ENCODE results near the gene UBE2N.
"Not testable (repeated sequence)": the region's sequence is repeated elsewhere in the genome, so short reads cannot be mapped to it uniquely, and the experiment has no call there.

The UBE2N gene

GRCh38 chr12:93381161-93381975 is 60.4 kb downstream of the UBE2N start:
- Histone ChIP-seq H3K9me3 (ENCODE audit: control insufficient read depth, insufficient read depth, low read length) (no peaks in the 10 kb centered on the region), H3K4me1 (ENCODE audit: control insufficient read depth, insufficient read depth, low read length) (peaks cover 14% of the 10 kb centered on the region), H3K27me3 (ENCODE audit: control insufficient read depth, insufficient read depth, low read length) (no peaks in the 10 kb centered on the region), H3K9ac (ENCODE audit: low read depth, low read length) (no peak overlapping the region), H3K4me3 (ENCODE audit: low read depth, low read length) (peak overlapping the region; percentile 97), H3K36me3 (ENCODE audit: control insufficient read depth, insufficient read depth, low read length) (no peaks in the 10 kb centered on the region)

DNA sequence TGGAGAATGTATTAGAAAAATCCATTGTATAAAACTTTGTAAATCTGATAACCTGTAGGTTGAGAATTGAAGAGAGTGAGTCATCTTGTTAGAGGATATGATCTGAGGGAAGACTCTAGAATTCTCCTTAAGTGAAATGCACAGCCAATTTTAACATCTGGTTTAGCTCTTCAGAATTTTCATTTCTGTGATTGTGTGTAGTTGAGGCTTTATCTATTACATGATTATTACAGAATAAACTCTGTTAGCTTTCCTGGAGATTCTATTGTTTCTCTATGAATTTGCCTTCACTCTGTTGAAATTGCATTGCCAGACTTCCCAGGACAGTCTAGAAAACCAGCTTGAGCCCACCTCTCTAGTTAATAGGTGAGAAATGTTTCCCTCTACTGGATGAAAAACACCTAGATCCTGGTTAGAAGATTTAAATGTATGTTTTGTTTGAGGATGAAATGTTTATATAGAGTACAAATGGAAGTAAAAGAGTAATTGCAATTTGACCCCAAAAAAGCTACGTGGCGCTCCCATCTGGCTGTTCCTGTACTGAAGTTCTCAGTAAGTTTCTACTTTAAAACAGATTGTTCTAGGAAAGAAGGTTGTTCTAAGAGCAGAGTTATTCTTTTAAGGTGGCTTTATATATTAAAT is 61.1 kb downstream of the UBE2N start:
- Histone ChIP-seq H3K9ac (ENCODE audit: low read depth, low read length) (no peak overlapping the region), H3K9me3 (ENCODE audit: control insufficient read depth, insufficient read depth, low read length) (no peaks in the 10 kb centered on the region), H3K4me1 (ENCODE audit: control insufficient read depth, insufficient read depth, low read length) (peaks cover 22% of the 10 kb centered on the region), H3K4me3 (ENCODE audit: low read depth, low read length) (peak overlapping the region; percentile 97), H3K27me3 (ENCODE audit: control insufficient read depth, insufficient read depth, low read length) (no peaks in the 10 kb centered on the region), H3K36me3 (ENCODE audit: control insufficient read depth, insufficient read depth, low read length) (no peaks in the 10 kb centered on the region)

- Histone ChIP-seq H3K9ac (ENCODE audit: low read depth, low read length) (no peak overlapping the region), H3K27me3 (ENCODE audit: control insufficient read depth, insufficient read depth, low read length) (no peaks in the 10 kb centered on the region), H3K36me3 (ENCODE audit: control insufficient read depth, insufficient read depth, low read length) (no peaks in the 10 kb centered on the region), H3K4me1 (ENCODE audit: control insufficient read depth, insufficient read depth, low read length) (peaks cover 21% of the 10 kb centered on the region), H3K4me3 (ENCODE audit: low read depth, low read length) (peak overlapping the region; percentile 97), H3K9me3 (ENCODE audit: control insufficient read depth, insufficient read depth, low read length) (no peaks in the 10 kb centered on the region)
These were observed 61.8 kb downstream of the UBE2N start for GRCh38 chr12:93379981-93380361.

DNA sequence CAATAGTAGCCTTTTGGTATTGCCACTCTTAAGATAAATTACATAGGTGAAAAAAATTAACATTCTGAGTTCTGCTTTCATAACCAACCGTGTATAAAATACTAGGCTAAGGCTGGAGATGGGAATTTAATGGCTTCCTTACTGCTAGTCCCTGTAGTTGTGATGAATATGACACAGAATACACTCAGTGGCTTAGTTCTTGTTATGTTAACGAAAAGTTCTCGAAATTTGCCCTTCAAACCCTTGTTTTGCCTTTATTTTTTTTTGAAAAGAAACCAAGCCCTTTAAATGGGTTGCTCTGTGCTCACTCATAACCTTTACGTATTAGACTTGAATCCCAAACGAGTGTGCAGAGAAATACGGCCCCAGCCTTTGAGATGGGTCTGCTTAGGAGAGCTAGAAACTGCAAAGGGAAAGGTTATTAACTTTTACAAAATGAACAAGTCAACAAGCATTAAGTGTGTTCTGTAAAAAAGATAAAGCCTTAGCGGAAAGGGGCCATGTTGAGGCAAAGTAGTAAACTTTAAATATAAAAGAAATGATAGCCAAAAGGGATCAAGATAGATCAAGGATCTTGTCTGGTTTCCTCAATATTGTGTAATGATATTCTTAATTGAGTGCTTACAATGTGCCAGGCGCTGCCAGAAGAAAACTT is 62.3 kb downstream of the UBE2N start:
- Histone ChIP-seq H3K9ac (ENCODE audit: low read depth, low read length) (peak overlapping the region; percentile 79), H3K36me3 (ENCODE audit: control insufficient read depth, insufficient read depth, low read length) (no peaks in the 10 kb centered on the region), H3K9me3 (ENCODE audit: control insufficient read depth, insufficient read depth, low read length) (no peaks in the 10 kb centered on the region), H3K4me3 (ENCODE audit: low read depth, low read length) (peak overlapping the region; percentile 97), H3K27me3 (ENCODE audit: control insufficient read depth, insufficient read depth, low read length) (no peaks in the 10 kb centered on the region), H3K4me1 (ENCODE audit: control insufficient read depth, insufficient read depth, low read length) (peaks cover 21% of the 10 kb centered on the region)

GRCh38 chr12:93378998-93379325 is 62.8 kb downstream of the UBE2N start:
- H3K9ac ChIP-seq (ENCODE audit: low read depth, low read length), result peak overlapping the region; percentile 79
- no peaks in the 10 kb centered on the region for H3K36me3 ChIP-seq (ENCODE audit: control insufficient read depth, insufficient read depth, low read length)
- H3K4me3 ChIP-seq (ENCODE audit: low read depth, low read length), result peak overlapping the region; percentile 97
- H3K27me3 ChIP-seq (ENCODE audit: control insufficient read depth, insufficient read depth, low read length), result no peaks in the 10 kb centered on the region
- peaks cover 23% of the 10 kb centered on the region for H3K4me1 ChIP-seq (ENCODE audit: control insufficient read depth, insufficient read depth, low read length)
- H3K9me3 ChIP-seq (ENCODE audit: control insufficient read depth, insufficient read depth, low read length), result no peaks in the 10 kb centered on the region

DNA sequence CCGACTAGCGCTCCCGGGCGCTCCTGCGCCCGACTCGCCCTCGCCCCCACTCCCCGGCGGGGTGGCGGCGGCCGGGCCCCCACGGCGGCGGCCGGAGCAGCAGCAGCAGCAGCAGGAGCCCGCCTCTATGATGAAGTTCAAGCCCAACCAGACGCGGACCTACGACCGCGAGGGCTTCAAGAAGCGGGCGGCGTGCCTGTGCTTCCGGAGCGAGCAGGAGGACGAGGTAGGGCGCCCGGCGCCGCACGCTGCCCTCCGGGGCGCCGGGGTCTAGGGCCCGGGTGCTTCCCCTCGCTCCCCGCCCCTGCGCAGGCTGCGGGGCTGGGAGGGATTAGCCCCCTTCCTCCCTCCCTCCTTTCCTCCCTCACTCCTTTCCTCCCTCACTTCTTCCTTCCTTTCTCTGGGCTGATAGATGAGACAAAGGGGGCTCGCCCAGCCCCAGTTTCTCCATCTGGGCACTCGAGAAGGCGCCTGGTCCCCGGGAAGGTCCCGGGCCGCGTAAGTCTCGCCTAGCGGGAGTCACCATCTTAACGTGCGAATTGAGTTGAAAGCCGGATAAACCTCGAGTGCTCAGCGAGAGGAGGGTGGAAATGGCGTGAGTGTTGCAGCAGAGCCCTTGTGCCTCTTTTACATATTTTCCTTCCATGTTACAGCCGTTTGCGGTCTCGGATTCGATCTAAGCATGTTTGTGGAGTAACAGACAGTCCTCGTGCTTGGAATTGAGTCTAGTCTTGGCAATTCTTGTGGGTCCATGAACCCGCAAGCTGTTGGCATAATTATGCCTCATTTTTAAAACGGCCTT is 63.4 kb downstream of the UBE2N start:
- not testable (repeated sequence) for H3K27me3 ChIP-seq (ENCODE audit: control insufficient read depth, insufficient read depth, low read length); H3K36me3 ChIP-seq (ENCODE audit: control insufficient read depth, insufficient read depth, low read length); H3K9me3 ChIP-seq (ENCODE audit: control insufficient read depth, insufficient read depth, low read length)
- peaks cover 26% of the 10 kb centered on the region for H3K4me1 ChIP-seq (ENCODE audit: control insufficient read depth, insufficient read depth, low read length)
- H3K4me3 ChIP-seq (ENCODE audit: low read depth, low read length), result peak overlapping the region; percentile 97
- H3K9ac ChIP-seq (ENCODE audit: low read depth, low read length), result peak overlapping the region; percentile 79

GRCh38 chr12:93377252-93378195 is 64.2 kb downstream of the UBE2N start, which contains the start of gene NUDT4:
NUDT4 (plus strand) TSS chr12:93377925; CDS start chr12:93378323, 398 bp downstream.
- peak within 1 kb of the TSS; percentile 79 for H3K9ac ChIP-seq (ENCODE audit: low read depth, low read length)
- H3K4me3 ChIP-seq (ENCODE audit: low read depth, low read length), result peak within 1 kb of the TSS; percentile 97
- peaks cover 23% of the 10 kb centered on the region for H3K4me1 ChIP-seq (ENCODE audit: control insufficient read depth, insufficient read depth, low read length)
- no peaks in the 10 kb centered on the region for H3K9me3 ChIP-seq (ENCODE audit: control insufficient read depth, insufficient read depth, low read length)
- H3K27me3 ChIP-seq (ENCODE audit: control insufficient read depth, insufficient read depth, low read length), result no peaks in the 10 kb centered on the region
- no peaks in the 10 kb centered on the region for H3K36me3 ChIP-seq (ENCODE audit: control insufficient read depth, insufficient read depth, low read length)

GRCh38 chr12:93376436-93377251 is 65.1 kb downstream of the UBE2N start:
- H3K36me3 ChIP-seq (ENCODE audit: control insufficient read depth, insufficient read depth, low read length), result no peaks in the 10 kb centered on the region
- H3K4me3 ChIP-seq (ENCODE audit: low read depth, low read length), result peak overlapping the region; percentile 78
- peaks cover 23% of the 10 kb centered on the region for H3K4me1 ChIP-seq (ENCODE audit: control insufficient read depth, insufficient read depth, low read length)
- H3K9me3 ChIP-seq (ENCODE audit: control insufficient read depth, insufficient read depth, low read length), result no peaks in the 10 kb centered on the region
- peak overlapping the region; percentile 42 for H3K9ac ChIP-seq (ENCODE audit: low read depth, low read length)
- no peaks in the 10 kb centered on the region for H3K27me3 ChIP-seq (ENCODE audit: control insufficient read depth, insufficient read depth, low read length)

GRCh38 chr12:93375906-93376305 is 65.8 kb downstream of the UBE2N start:
- no peaks in the 10 kb centered on the region for H3K9me3 ChIP-seq (ENCODE audit: control insufficient read depth, insufficient read depth, low read length)
- H3K27me3 ChIP-seq (ENCODE audit: control insufficient read depth, insufficient read depth, low read length), result no peaks in the 10 kb centered on the region
- no peak overlapping the region for H3K4me3 ChIP-seq (ENCODE audit: low read depth, low read length)
- no peak overlapping the region for H3K9ac ChIP-seq (ENCODE audit: low read depth, low read length)
- no peaks in the 10 kb centered on the region for H3K36me3 ChIP-seq (ENCODE audit: control insufficient read depth, insufficient read depth, low read length)
- peaks cover 17% of the 10 kb centered on the region for H3K4me1 ChIP-seq (ENCODE audit: control insufficient read depth, insufficient read depth, low read length)

DNA sequence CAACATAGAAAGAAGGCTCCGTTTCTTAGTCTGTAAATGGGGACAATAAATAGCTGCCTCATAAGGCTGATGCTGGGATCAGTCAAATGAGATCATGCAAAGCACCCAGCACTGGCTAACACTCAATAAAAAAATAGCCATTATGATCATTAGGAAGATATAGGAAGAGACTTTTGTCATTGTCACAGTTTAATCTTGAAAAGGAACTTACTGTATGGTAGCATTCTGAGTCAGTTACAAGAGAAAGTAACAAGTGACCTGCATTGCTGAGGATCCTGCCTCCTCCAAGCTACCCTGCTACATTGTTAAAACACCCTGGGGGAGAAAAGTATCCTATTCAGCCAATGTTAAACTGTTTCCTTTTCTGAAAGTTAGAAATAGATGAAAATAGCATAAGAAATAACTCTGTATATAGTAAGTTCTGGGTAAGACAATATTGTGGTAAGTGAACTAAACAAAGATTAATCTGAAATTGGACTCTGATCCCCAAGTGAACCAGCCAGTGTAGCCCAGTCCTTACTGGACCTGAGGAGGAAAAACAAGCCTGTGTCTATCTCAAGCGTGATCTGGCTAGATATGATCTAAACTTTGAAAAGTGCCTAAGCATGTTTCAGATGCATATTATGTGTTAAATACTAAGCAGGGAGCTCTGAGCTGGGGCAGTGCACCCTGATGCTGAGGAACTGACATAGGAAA is 67.6 kb downstream of the UBE2N start:
- Histone ChIP-seq H3K27me3 (ENCODE audit: control insufficient read depth, insufficient read depth, low read length) (no peaks in the 10 kb centered on the region), H3K36me3 (ENCODE audit: control insufficient read depth, insufficient read depth, low read length) (no peaks in the 10 kb centered on the region), H3K4me3 (ENCODE audit: low read depth, low read length) (no peak overlapping the region), H3K9me3 (ENCODE audit: control insufficient read depth, insufficient read depth, low read length) (no peaks in the 10 kb centered on the region), H3K4me1 (ENCODE audit: control insufficient read depth, insufficient read depth, low read length) (peaks cover 18% of the 10 kb centered on the region), H3K9ac (ENCODE audit: low read depth, low read length) (no peak overlapping the region)

Measured in iPS-15b (cell line).